Measurements from ENCODE around the gene NYAP2. TPM values are rescaled to one million over a fixed set of nuclear protein-coding genes. Genes with fewer than 3 reads are reported as not detected.

NYAP2 gene
- total and polyA plus RNA-seq, 2 donors (not counting 1 experiment from before 2014, with no cell fraction given) = not detected

DNA sequence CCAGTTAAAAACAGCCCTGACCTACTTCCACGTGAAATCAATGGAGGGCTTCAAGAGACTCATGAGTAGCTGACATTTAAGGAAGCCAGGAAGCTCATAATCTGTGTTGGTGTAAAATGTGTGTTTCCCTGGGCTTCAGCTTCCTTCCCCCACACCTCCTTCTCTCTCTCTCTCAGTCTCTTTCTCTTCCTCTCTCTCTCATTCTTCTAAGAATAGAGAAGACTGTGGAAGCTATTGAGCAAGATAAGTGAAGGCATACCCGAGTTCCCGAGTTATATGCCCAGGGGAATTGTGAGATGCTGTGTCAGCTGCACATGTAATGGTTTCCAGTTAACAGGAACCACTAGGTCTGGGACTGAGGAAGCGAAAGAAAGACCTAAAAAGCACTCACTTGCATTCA, 199.4 kb downstream of the NYAP2 start:
- Histone ChIP-seq H3K79me2 (ENCODE audit: control insufficient read depth, insufficient read depth, low read length) (no peaks in the 10 kb centered on the region), H3K9ac (ENCODE audit: insufficient read depth, low read length) (no peak overlapping the region), H3K4me2 (ENCODE audit: extremely low read depth, insufficient read depth, low read length) (no peak overlapping the region), H3K4me1 (ENCODE audit: control insufficient read depth, extremely low read depth, insufficient read depth, low read length) (no peaks in the 10 kb centered on the region), H2AFZ (ENCODE audit: low read length) (no peak overlapping the region), H3K27ac (ENCODE audit: insufficient read depth, low read length) (no peak overlapping the region), H3K27me3 (ENCODE audit: control insufficient read depth, insufficient read depth, low read length) (no peaks in the 10 kb centered on the region), H3K9me3 (ENCODE audit: control insufficient read depth, insufficient read depth, low read depth, low read length) (no peaks in the 10 kb centered on the region), H4K20me1 (ENCODE audit: control insufficient read depth, extremely low read depth, insufficient read depth, low read length) (no peaks in the 10 kb centered on the region), H3K36me3 (ENCODE audit: control insufficient read depth, insufficient read depth, low read length) (no peaks in the 10 kb centered on the region), H3K4me3 (replicated peaks in 1 of 4; ENCODE audit: control extremely low read depth in 1 of 4, insufficient read depth in 1 of 4, low read depth in 3 of 4, low read length in 4 of 4) (no peak overlapping the region)
- TF ChIP-seq, protein P1, sequence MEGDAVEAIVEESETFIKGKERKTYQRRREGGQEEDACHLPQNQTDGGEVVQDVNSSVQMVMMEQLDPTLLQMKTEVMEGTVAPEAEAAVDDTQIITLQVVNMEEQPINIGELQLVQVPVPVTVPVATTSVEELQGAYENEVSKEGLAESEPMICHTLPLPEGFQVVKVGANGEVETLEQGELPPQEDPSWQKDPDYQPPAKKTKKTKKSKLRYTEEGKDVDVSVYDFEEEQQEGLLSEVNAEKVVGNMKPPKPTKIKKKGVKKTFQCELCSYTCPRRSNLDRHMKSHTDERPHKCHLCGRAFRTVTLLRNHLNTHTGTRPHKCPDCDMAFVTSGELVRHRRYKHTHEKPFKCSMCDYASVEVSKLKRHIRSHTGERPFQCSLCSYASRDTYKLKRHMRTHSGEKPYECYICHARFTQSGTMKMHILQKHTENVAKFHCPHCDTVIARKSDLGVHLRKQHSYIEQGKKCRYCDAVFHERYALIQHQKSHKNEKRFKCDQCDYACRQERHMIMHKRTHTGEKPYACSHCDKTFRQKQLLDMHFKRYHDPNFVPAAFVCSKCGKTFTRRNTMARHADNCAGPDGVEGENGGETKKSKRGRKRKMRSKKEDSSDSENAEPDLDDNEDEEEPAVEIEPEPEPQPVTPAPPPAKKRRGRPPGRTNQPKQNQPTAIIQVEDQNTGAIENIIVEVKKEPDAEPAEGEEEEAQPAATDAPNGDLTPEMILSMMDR (conservative IDR thresholded peaks at IDR 0.05 in 1 of 2, IDR thresholded peaks at IDR 0.05 in 1 of 2; ENCODE audit: low read depth in 1 of 2, low read length in 2 of 2) = no peak
- no peak for TF ChIP-seq EZH2 (IDR thresholded peaks at IDR 0.05; ENCODE audit: low read length, missing control alignments)
- DNase-seq (ENCODE audit: low read depth in 2 of 2) = peak in 1 of 2 donors; percentile 40

DNA sequence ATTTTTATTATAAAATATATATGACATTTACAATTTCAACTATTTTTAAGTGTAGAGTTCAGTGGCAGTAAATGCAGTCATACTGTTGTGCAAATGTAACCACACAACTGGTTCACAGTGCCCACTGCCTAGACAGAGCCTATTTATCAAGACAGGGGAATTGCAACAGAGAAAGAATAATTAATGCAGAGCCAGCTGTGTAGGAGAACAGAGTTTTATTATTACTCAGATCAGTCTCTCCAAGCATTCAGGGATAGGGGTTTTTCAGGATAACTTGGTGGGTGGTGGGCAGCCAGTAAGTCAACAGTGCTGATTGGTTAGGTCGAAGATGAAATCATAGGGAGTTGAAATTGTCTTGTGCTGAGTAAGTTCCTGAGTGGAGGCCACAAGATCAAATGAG, 200.3 kb downstream of the NYAP2 start:
- Histone ChIP-seq H3K4me3 (replicated peaks in 1 of 4; ENCODE audit: control extremely low read depth in 1 of 4, insufficient read depth in 1 of 4, low read depth in 3 of 4, low read length in 4 of 4) (no peak overlapping the region), H3K4me1 (ENCODE audit: control insufficient read depth, extremely low read depth, insufficient read depth, low read length) (no peaks in the 10 kb centered on the region), H3K4me2 (ENCODE audit: extremely low read depth, insufficient read depth, low read length) (no peak overlapping the region), H2AFZ (ENCODE audit: low read length) (no peak overlapping the region), H4K20me1 (ENCODE audit: control insufficient read depth, extremely low read depth, insufficient read depth, low read length) (no peaks in the 10 kb centered on the region), H3K27me3 (ENCODE audit: control insufficient read depth, insufficient read depth, low read length) (no peaks in the 10 kb centered on the region), H3K79me2 (ENCODE audit: control insufficient read depth, insufficient read depth, low read length) (no peaks in the 10 kb centered on the region), H3K9ac (ENCODE audit: insufficient read depth, low read length) (no peak overlapping the region), H3K9me3 (ENCODE audit: control insufficient read depth, insufficient read depth, low read depth, low read length) (no peaks in the 10 kb centered on the region), H3K27ac (ENCODE audit: insufficient read depth, low read length) (no peak overlapping the region), H3K36me3 (ENCODE audit: control insufficient read depth, insufficient read depth, low read length) (no peaks in the 10 kb centered on the region)
- TF ChIP-seq, protein P1 (conservative IDR thresholded peaks at IDR 0.05 in 1 of 2, IDR thresholded peaks at IDR 0.05 in 1 of 2; ENCODE audit: low read depth in 1 of 2, low read length in 2 of 2) = no peak
- TF ChIP-seq EZH2 (IDR thresholded peaks at IDR 0.05; ENCODE audit: low read length, missing control alignments) = no peak
- DNase-seq (ENCODE audit: low read depth in 2 of 2) = peak in 1 of 2 donors; percentile 54

DNA sequence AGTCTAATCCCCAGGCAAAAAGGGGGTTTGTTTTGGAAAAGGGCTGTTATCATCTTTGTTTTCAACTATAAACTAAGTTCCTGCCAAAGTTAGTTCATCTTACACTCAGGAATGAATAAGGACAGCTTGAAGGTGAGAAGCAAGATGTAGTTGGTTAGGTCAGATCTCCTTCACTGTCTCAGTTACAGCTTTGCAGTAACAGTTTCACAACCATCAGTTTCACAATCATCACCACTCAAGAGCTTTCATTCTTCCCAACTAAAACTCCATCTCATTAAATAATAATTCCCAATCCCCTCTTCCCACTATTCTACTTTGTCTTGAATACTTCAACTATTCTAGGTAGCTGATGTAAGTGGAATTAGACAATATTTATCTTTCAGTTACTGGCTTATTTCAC, 200.9 kb downstream of the NYAP2 start:
- Histone ChIP-seq H2AFZ (ENCODE audit: low read length) (no peak overlapping the region), H3K9me3 (ENCODE audit: control insufficient read depth, insufficient read depth, low read depth, low read length) (no peaks in the 10 kb centered on the region), H4K20me1 (ENCODE audit: control insufficient read depth, extremely low read depth, insufficient read depth, low read length) (no peaks in the 10 kb centered on the region), H3K27me3 (ENCODE audit: control insufficient read depth, insufficient read depth, low read length) (no peaks in the 10 kb centered on the region), H3K4me3 (replicated peaks in 1 of 4; ENCODE audit: control extremely low read depth in 1 of 4, insufficient read depth in 1 of 4, low read depth in 3 of 4, low read length in 4 of 4) (no peak overlapping the region), H3K27ac (ENCODE audit: insufficient read depth, low read length) (no peak overlapping the region), H3K9ac (ENCODE audit: insufficient read depth, low read length) (no peak overlapping the region), H3K4me2 (ENCODE audit: extremely low read depth, insufficient read depth, low read length) (no peak overlapping the region), H3K36me3 (ENCODE audit: control insufficient read depth, insufficient read depth, low read length) (no peaks in the 10 kb centered on the region), H3K79me2 (ENCODE audit: control insufficient read depth, insufficient read depth, low read length) (no peaks in the 10 kb centered on the region), H3K4me1 (ENCODE audit: control insufficient read depth, extremely low read depth, insufficient read depth, low read length) (no peaks in the 10 kb centered on the region)
- peak; percentile 1 to 11 for DNase-seq (ENCODE audit: low read depth in 2 of 2)
- TF ChIP-seq, protein P1 (conservative IDR thresholded peaks at IDR 0.05 in 1 of 2, IDR thresholded peaks at IDR 0.05 in 1 of 2; ENCODE audit: low read depth in 1 of 2, low read length in 2 of 2) = no peak
- no peak for TF ChIP-seq EZH2 (IDR thresholded peaks at IDR 0.05; ENCODE audit: low read length, missing control alignments)
